SK-N-SH treated with all-trans-retinoic acid at 6 μM for 48 hours (cell line): ENCODE data around the gene DHTKD1.

Experiments
- ARNTL ChIP-seq: fragments of 450-650 bp; formaldehyde crosslinking; IDR thresholded peaks from 2 replicates; pipeline ENCODE4 v1.5.0; 2020; ENCODE audit warnings: low read depth, mild to moderate bottlenecking, moderate library complexity, borderline replicate concordance
- ESRRG ChIP-seq: fragments of 250-450 bp; sonication (Bioruptor Pico); IDR thresholded peaks from 2 replicates; pipeline ENCODE4 v1.6.1; 2021; ENCODE audit warnings: mild to moderate bottlenecking
- PATZ1 ChIP-seq: fragments of 250-450 bp; sonication (Bioruptor Pico); IDR thresholded peaks from 2 replicates; pipeline ENCODE4 v1.8.0; 2020; ENCODE audit warnings: mild to moderate bottlenecking, moderate library complexity, borderline replicate concordance
- TCF4 ChIP-seq: fragments of 250-450 bp; sonication (Bioruptor Pico); IDR thresholded peaks from 2 replicates; pipeline ENCODE4 v1.8.0; 2021; ENCODE audit warnings: mild to moderate bottlenecking, moderate library complexity, borderline replicate concordance
- ZC3H10 ChIP-seq: fragments of 250-450 bp; sonication (Bioruptor Pico); IDR thresholded peaks from 2 replicates; pipeline ENCODE4 v1.5.1; 2021; ENCODE audit warnings: mild to moderate bottlenecking, moderate library complexity
- ZFP3 ChIP-seq: fragments of 250-450 bp; sonication (Bioruptor Pico); IDR thresholded peaks from 2 replicates; pipeline ENCODE4 v1.5.0; 2020; ENCODE audit warnings: mild to moderate bottlenecking, moderate library complexity
- ZNF8 ChIP-seq: fragments of 450-650 bp; formaldehyde crosslinking; IDR thresholded peaks from 2 replicates; pipeline ENCODE4 v1.5.0; 2020; ENCODE audit warnings: mild to moderate bottlenecking, moderate library complexity
- TF ChIP-seq, protein P1 (sequence below): fragments of 250-450 bp; sonication (Bioruptor Pico); IDR thresholded peaks from 2 replicates; pipeline ENCODE4 v1.5.1; 2020; ENCODE audit warnings: low read depth, mild to moderate bottlenecking, moderate library complexity

DNA sequence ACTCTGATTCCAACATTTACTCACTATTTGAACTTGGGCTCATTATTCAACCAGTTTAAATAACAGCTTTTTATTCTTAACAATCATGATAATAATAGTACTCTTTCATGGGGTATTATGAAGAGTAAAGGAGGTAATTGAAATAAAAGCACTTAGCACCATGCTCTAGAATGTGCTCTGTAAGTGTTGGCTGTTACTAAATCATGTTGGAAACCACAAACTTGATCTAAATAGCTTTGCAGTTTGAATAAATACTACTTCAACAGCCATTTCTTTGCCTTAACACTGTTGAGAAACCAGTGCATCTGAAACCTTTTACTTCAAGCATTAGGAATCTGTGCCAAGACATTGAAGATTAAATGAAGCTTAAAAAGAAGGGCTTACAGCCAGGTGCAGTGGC is 18.2 kb upstream of the DHTKD1 start:
- TF ChIP-seq ZFP3 (CRISPR knock-in tag) (no peak), ARNTL (CRISPR knock-in tag) (no peak), PATZ1 (CRISPR knock-in tag) (no peak), ZC3H10 (no peak), TCF4 (CRISPR knock-in tag) (no peak), ZNF8 (CRISPR knock-in tag) (no peak), ESRRG (CRISPR knock-in tag) (no peak)
- TF ChIP-seq, protein P1, sequence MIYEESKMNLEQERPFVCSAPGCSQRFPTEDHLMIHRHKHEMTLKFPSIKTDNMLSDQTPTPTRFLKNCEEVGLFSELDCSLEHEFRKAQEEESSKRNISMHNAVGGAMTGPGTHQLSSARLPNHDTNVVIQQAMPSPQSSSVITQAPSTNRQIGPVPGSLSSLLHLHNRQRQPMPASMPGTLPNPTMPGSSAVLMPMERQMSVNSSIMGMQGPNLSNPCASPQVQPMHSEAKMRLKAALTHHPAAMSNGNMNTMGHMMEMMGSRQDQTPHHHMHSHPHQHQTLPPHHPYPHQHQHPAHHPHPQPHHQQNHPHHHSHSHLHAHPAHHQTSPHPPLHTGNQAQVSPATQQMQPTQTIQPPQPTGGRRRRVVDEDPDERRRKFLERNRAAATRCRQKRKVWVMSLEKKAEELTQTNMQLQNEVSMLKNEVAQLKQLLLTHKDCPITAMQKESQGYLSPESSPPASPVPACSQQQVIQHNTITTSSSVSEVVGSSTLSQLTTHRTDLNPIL (CRISPR knock-in tag) = no peak
